GM18868 (cell line): Measurements from ENCODE around the gene CACNA2D3.
"Not testable (repeated sequence)": the region's sequence is repeated elsewhere in the genome, so short reads cannot be mapped to it uniquely, and the experiment has no call there.

Experiments
- ATAC-seq: cut with Tn5 transposase; IDR thresholded peaks from one replicate; pipeline ENCODE4 v1.9.1; 2021; ENCODE audit warnings: mild to moderate bottlenecking, moderate library complexity; ENCODE audit not compliant: unreplicated experiment

Gene CACNA2D3

DNA sequence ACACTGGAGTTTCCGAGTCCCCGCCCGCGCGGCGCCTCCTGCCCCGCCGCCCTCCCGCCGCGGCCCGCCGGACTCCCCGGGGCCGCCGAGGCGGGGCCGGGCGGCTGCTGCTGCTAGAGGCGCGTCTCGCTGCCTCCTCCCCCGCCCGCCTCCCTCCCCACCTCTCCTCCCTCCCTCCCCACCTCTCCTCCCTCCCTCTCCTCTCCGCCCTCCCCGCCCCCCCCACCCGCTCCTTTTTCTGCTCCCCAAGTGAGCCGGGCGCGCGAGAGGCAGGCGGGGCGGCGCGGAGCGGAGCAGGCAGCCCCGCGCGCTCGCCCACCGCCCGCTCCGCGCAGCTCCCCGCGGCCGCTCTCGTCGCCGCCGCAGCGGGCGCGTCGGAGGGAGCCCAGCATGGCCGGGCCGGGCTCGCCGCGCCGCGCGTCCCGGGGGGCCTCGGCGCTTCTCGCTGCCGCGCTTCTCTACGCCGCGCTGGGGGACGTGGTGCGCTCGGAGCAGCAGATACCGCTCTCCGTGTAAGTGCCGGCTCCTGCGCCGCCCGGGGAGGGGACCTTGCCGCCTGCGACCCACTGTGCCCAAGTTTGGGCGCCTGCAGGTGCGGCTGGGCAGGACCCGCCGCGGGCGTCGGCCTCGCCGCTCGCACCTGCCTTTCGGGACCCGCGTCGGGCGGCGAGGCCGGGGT, at the start of gene CACNA2D3:
Gene CACNA2D3 (plus strand): TSS at position 229 of the 679 bp plus-strand sequence.
- no peak for ATAC-seq

DNA sequence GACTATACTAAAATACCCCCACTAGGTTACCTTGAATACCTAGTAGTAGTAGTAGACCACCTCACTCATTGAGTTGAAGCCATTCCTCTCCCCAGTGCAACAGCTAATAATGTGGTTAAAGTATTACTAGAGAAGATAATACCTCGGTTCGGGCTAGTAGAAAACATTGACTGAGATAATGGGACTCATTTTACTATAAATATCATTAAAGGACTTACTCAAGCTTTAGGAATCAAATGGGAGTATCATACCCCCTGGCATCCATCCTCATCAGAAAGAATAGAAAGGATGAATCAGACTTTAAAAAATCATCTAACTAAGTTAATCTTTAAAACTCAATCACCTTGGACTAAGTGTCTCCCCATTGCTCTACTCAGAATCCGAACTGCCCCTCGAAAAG, 49.0 kb upstream of the CACNA2D3 start:
- no peak for ATAC-seq

DNA sequence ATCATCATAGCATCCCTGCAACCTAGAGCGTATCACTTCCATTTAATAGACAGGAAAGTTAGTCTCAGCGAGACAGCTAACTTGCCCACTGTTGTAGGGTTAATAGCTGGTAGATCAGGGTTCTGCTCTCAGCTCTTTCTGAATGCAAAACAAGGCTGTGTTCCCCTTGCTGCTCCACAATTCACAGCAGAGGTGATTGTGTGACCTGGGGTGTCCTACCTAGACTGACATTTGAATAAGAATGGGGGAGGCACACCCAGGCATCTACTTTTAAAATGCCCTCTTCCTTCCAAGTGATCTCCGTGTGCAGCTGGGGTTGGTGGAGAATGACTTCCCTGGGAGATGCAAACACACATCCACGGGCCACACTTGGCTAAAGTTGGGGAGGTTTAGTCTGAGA, 43.0 kb upstream of the CACNA2D3 start:
- ATAC-seq, result no peak

DNA sequence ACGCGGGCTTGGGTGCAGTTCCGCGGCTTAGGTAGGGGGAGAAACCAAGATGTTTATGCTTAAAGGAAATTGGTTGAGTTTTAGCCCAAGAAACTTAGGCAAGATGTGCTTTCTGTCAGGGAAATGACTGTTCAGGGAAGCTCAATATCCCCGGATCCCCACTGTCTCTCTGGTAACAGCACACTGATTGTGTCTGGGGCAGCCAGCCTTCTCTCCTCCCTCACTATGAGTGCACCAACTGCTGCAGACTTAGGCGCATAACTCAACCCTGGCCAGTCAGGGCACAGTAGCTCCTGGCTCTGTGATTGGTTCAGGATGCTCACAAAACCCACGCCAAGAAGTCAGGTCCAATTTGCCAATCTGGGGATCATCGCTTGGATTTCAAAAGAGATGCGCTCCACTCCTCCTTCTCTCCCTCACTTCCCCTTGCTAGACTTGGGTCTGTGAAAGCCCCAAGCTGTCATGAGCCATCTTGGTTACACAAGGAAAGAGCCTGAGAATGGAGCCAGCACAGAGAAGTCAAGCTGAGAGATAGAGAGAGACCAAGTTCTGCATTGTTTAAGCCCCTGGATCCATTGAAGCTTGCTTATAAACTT, 42.5 kb upstream of the CACNA2D3 start:
- ATAC-seq, result no peak

DNA sequence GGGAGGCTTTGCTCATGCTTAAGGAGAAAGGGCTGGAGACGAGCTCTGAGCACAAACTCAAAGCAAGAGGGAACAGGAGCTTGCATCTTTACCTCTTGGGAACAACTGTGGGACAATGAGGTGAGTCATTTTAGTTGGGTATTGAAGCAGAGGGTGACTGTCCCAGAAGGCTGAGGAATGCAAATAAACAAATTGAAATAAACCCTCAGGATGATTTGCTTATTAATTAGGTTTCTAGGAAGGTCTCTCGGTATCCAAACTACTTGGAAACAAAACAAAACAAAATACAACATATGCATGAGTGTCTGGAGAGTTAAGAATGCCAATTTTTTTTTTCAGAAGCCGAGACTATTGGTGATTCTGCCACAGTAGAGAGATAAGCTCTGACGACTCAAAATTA, 38.4 kb upstream of the CACNA2D3 start:
- no peak for ATAC-seq

DNA sequence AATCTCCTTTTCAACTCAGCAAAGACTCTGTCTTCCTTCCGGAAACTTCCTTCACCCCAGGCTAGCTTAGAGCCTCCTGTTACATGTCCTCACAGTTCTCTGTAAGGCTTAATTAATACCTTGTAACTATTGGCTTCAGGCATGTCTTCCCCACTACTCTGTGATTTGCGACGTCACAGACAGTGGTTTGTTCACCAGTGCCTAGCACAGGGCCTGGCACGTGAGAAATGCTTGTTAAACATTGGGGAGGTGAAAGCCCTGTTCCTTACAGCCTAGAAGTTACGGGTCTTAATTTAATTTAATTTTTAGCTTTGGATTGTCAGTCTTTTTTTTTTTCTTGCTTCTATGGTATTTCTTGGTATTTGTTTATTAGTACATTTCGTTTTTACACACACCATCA, 36.4 kb upstream of the CACNA2D3 start:
- ATAC-seq, result no peak

DNA sequence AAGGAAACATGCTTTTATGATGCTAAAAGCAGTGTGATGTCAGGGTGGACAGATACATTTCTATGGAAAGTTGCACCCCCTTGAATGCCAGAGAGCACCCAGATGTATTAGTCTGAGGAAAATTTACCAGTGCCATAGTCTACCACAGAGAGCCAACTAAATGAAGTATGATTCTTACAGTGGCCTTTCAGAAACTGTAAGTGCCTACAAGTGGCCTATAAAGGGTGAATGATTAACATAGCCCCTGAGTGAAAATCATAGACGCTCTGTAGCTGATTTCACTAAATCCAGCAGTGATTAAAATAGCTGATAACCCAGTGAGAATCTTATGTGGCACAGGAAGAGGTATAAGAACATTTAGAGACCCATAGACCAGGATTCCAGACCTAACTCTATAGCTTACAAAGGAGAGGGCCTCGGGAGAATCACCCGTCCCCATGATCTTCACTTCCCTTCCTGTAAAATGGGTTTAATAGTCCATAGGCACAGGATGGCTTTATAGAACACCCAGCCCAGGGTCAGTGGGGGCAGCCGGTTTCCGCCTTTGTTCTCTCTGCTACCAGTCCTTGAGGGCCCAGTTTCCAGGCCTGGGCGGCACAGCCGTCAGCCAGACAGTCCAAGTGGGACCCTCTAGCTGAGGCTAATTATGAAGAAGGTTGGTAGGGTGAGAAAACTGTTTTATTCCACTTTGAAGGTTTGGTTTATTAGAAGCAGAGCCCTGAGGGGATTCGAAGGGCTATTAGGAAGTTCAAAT, 35.5 kb upstream of the CACNA2D3 start:
- ATAC-seq, result no peak

DNA sequence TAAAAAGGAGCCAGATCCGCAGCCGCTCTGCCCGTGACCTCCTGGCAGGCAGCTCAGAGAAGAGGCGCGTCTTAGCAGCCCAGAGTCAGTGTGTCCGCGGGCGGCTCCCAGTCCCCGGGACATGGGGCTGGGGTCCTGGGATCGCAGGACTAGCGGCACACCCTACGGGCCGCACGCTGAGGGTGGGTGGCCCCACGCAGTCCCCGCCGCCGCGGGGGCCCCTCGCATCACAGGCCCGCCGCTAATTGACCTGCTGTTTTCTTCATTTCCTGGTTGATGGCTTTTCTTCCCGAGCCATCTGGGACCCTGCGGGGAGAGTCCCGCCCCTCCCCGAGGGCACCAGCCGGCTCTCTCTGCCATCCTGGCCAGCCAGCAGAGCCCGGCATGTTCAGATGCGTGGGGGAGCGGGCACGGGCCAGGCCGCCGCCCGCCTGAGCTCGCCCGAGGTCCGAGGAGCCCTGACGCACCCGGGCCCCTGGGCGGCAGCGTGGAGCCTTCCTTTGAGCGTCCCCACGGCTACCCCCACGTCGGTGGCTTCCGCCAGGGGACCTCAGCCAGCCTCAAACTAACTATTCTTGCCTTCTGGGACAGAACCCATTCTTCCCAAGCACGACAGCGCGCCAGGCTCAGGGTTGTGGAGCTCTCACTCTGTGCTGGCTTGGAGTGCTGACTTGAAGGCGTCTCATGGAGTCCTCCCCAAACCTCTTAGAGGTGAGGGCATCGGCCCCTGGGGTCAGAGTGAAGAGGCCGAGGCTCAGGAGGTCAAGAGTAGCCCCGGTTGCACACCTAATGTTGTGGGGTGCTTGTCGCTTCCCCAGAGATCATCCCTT, 34.6 kb upstream of the CACNA2D3 start:
- ATAC-seq, result no peak

DNA sequence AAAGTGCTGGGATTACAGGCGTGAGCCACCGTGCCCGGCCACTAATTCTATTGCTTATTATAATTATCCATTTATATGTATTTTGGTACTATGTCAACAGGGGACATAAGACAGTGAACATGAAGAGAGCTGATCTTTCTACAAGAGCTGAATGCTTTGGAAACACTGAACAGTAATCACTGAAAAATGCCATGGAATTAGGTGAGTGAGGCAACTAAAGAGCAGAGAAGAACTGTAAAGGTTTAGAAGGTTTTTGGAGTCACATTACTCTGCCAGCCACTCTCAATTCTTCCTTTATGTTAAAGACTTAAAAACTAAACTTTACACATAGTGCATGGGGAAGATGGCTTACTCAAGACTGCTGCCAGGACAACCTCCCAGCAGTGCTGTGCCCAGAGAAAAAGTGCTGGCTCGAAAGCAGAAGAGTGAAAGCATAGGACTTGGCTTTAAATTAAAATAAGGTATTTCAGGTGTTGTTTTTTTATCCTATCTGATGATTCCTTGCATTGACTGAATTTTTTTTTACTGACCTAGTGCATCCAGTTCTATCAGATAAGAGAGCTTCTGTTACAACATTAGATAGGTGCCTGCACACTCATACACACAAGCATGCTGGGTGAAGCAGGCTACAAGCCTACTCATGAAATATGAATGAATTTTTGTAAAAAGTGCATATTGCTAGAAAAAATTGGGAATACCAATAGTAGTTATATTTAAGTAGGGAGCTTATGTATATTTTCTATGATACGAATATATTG, 28.7 kb upstream of the CACNA2D3 start:
- ATAC-seq, result no peak

DNA sequence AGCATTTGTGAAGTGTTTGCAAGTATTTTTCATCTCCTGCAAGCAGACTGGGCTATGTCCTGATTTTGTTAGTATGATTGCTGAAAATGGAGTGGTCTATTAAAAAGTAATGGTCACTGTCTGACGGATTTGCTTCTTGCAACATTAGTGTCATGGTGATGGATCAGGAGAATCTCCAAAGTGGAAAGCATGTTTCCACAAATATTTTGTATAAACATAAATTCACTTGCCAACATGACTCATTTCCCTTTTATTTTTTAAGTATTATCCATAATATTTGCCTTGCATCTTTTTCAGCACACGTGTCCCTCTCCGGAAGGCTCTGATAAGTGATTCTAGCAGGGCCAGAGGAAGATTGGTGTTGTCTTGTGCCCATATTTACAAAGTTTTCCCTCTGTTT, 27.4 kb upstream of the CACNA2D3 start:
- no peak for ATAC-seq

DNA sequence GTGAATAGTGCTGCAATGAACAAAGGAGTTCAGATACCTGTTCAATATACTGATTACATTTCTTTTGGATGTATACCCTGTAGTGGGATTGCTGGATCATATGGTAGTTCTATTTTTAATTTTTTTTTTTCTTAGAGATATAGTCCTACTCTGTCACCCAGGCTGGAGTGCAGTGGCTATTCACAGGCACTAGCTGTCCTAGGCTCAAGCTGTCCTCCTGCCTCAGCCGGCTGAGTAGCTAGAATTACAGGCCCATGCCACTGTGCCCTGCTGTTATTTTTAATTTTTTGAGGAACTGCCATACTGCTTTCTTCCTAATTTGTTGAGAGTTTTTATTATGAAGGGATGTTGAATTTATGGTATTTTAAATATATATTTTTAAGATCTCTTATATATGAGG, 23.0 kb upstream of the CACNA2D3 start:
- ATAC-seq, result no peak

DNA sequence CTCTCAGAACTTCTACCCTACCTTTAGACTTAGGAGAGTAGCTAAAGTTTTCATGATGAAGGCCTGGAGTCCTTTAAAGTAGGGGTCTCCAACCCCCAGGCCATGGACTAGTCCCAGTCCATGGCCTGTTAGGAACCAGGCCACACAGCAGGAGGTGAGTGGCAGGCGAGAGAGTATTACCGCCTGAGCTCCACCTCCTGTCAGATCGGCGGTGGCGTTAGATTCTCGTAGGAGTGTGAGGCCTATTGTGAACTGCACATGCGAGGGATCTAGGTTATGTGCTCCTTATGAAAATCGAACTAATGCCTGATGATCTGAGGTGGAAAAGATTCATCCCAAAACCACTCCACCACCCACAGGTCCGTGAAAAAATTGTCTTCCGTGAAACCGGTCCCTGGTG, 18.3 kb upstream of the CACNA2D3 start:
- ATAC-seq, result no peak

DNA sequence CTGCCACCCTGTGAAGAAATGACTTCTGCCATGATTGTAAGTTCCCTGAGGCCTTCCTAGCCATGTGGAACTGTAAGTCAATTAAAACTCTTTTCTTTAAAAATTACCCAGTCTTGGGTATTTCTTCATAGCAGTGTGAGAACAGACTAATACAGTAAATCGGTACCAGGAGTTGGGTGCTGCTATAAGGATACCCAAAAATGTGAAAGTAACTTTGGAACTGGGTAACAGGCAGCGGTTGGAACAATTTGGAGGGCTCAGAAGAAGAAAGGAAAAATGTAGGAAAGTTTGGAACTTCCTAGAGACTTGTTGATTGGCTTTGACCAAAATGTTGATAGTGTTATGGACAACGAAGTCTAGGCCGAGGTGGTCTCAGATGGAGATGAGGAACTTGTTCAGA, 6.2 kb upstream of the CACNA2D3 start:
- ATAC-seq, result not testable (repeated sequence)

DNA sequence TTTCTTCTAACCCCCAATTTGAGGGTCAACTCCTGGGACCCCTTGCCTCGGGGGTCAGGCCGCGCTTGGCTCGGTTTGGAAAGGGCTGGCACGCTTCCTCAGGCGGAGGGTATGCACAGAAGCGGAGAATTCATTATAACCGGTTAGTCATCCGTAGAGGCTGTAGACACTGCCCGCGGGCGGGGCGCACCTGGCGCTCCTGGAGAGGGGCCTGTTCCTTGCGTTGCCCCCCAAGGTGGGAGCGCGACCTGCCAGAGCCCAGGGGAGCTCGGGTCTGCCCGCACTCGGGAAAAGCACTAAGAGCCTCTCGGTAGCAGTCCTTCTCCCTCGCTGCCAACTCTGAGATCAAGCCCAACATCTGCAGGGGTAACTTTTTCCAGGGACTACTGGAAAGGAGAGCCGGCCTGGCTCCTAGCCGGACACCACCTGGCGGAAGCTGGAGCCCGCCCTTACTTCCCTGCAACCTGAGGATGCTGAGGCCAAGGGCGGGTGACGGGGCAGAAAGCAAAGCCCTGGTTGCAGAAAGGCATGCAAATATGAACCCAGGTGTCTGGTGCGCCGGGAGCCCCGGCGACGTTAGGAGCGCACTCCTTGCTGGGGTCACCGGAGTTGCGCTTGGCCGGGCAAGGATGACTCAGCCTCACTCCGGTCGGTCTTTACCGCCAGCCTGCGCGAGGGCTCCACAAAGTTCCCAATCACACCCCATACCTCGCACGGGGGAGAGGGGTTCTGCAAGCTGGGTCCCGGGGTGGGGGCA, 1.5 kb upstream of the CACNA2D3 start:
- ATAC-seq, result peak; percentile 63

DNA sequence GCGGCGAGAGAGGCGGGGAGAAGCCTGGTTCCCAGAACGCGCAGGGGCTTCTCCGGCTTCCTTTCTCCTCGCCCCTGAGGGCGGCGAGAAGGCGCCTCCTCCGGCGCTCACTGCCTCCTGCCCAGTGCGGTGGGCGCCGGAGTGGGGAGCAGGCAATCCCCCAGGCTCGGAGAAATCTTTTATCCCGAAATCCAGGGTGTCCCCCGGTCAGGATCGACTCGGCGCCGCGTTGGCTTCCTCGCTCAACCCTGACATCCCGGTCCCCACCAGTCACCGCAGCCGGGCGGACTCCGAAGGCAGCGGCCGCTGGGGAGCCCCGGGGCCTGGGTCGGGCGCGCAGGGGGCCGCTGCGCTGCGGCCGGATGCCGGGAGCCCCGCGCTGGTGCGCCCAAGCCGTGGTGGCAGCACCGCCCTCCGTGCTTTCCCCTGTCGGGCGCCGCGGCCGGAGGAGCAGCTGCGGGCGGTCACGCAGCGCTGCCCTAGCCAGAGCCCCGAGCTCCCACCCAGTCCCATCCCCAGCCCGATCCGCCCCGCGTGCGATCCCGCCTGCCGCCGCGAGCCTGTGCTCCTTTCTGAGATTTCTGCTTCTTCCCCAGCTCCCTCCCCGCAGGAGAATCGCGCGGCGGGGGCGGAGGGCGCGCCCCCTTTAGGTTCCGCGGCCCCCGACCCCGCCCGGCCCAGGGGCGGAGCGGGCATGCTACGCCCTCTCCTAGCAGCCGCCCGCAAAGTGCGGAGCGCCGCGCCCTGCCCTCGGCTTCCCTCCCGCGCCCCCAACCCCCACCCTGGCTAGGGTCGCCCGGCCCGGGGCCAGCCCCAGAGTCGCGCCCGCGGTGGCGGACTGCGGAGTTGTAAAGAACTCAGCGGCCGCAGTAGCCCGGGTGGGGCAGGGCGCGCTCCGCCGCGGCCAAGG, 683 bp upstream of the CACNA2D3 start:
- ATAC-seq, result no peak

DNA sequence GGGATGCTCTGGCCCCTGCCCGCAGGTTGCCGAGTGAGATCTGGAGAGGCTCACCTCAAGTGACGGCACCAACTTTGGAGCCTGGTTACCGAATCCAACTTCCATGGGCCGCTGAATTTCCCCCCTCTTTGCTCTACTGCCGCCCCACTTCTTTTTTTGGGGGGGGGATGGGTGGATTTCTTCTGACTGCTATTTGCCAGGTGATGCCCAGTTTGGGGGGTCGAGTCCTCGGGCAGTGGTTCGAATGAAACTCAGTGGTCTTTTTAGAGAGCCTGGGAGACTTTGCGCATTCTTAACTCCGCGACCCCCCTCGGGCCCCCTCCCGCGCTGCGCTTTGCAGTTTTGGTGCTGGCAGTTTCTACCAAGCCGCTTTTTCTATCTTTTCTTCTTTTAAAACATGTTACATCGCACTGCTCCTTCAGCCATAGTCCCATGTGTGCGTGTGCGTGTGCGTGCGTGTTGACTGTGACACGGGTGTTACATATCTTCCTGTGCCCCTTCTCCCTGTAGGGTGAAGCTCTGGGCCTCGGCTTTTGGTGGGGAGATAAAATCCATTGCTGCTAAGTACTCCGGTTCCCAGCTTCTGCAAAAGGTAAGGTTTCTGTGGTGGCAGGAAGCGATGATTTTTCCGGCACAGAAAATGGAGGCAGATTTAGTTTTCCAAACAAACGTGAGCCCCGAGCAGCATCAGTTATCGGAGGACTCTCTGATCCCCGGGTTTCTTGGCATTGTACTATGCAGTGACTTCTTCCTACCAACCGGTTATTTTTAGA, 837 bp downstream of the CACNA2D3 start:
- no peak for ATAC-seq

DNA sequence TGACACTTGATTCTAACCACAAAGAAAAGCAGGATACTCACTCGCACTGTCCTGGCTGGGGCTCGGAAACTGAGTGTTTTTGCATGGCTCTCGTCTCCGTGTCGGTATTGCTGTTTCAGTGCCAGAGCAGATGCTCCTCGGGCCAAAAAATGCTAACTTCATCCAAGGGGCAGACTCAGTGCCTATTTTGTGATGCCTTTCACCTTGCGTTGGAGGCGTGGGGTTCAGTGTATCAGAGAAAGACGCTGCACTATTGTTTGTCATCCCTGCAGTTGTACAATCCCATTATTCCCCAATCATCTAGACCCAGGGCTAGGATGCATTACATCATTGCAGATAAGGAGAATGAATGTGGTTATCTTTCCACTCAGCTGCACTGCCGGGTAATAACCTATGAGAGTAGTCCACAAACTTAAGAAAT, 1.4 kb downstream of the CACNA2D3 start:
- no peak for ATAC-seq

DNA sequence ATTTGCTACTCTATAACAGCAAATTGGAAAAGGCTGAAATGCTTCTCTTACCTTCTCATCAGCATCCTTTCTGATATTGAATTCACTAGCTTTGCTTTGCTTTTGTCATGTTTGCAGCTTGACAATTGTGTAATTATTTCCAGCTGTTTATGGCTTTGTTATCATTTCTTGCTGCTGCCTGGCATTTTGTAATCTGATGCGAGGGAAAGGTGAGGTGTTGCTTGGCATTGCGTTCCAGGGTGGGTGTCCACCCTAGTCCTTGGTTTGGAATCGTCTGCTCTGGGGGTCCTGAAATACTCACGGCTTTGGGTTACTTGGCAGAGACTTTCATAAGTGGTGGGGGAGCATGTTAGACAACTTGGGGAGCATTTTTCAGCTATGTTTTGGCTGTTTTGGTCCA, 2.9 kb downstream of the CACNA2D3 start:
- no peak for ATAC-seq
